Gastroesophageal sphincter (tissue), 3 donors: ENCODE measurements around the gene KMT2B.

Experiments
- CTCF ChIP-seq, 4 experiments: fragments of 200-600 bp in 2 of 4; fragments of 450-650 bp in 2 of 4; sonication (generic) in 1 of 4; IDR thresholded peaks; one replicate each; pipeline ENCODE4 v1.5.1; 2017 to 2019; ENCODE audit warnings: antibody characterized with exemption in 4 of 4, mild to moderate bottlenecking in 2 of 4, moderate library complexity in 2 of 4
- EP300 ChIP-seq: sonication (generic); formaldehyde crosslinking; IDR thresholded peaks from one replicate; pipeline ENCODE4 v1.6.1; 2017; ENCODE audit warnings: antibody characterized with exemption, mild to moderate bottlenecking
- POLR2A ChIP-seq, 2 donors: fragments of 450-650 bp; IDR thresholded peaks; one replicate each; pipeline ENCODE4 v1.6.1; 2017; ENCODE audit warnings: antibody characterized with exemption in 2 of 2, mild to moderate bottlenecking in 2 of 2, moderate library complexity in 1 of 2

GRCh38 chr19:35780717-35781116 is 62.9 kb downstream of the KMT2B start:
- no peak for TF ChIP-seq CTCF (IDR thresholded peaks at IDR 0.05)
- no peak for TF ChIP-seq POLR2A (IDR thresholded peaks at IDR 0.05)
- no peak for TF ChIP-seq EP300
